G401.6 (cell line): ENCODE measurements around the gene CCDC182.
A peak's percentile ranks its signal among the peaks of the same experiment; 100 is the strongest.

Source experiments
- FAIRE-seq: peaks from 2 replicates; lab custom pipeline; 2012; peaks lifted over from hg19 to GRCh38; lab: Jason Lieb, UNC

CCDC182 gene

DNA sequence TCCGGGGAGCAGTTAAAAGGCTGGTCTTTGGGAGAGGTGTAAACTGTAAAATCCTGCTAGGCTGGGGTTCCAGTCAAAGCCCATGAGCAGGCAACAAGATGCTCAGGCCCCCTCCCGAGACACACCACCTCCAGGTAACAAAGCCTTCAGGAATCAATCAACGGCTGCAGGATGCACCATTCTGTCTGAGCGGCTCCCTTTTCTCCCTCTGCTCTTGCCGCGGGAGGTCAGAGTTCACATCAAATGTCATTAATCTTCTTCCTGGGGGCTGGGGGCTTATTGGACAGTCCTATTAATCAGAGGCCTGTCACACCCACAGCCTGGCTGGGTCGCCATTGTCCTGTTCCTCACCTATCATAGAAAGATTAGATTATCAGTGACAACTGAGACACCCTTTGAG, 11.9 kb upstream of the CCDC182 start:
- no peak for FAIRE-seq

DNA sequence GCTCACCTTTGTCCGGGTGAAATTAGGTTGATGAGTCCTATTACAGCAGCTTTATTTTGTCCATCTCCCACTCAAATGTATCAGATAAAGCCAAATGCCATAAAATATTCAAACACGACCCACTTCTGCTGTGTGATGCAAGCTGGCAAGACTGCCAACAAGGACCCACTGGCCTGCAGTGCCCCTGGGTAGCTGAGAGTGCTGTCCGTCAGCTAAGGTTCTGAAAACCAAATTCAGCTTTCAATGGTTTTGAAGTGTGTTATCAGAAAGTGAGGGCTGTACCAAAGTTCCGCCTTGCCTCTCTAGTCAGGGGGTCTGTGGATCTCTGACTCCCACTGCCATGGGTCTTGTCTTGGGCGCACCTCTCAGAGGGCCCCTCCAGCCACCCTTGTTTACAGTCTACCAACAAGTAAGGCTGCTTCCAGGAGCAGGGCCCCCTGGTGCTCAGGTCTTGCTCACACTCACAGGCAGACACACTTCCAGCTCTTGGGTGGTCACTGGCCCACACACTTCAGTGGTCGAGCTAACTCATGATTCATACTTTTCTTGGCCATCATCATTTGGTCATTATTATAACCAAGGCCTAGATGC, 10.5 kb upstream of the CCDC182 start:
- FAIRE-seq = no peak

DNA sequence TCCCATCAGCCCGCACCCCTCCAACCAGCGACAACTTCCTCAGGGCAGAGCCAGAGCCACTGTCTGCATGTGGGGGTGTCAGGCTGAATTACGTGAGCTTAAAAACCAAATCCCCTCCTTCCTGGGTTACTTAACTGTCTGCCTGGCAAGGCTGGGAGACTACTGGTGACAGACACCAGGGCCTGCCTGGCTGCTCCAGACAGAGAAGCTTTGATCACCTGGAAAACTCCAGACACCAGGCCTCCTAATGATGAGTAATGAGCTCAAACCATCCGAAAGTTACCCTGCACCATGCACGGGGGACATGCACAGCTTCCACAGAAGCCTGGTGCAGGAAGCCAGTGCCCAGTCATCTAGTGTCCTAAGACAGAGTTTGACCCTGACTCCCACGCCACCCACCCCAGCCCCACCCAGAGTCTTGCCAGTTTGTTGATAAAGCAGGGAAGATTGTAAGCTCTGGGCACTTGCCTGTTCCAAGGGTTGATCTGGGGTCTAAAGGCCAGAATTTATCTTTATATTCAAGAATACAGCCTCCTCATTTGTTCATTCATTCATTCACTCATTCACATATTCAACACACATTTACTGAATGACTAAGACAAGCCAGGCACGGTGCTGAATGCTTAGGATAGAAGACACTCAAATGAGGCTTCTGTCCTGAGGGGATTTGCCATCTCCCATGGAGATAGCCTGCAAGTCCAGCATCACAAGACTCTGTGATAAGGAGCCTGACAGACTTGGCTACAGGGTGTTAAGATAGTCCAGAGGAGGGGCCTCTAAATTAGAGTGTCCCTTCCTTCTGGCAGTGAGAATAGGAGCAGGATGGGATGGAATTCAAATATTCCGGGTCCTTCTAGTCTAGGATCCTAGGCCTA, 7.2 kb upstream of the CCDC182 start:
- no peak for FAIRE-seq

DNA sequence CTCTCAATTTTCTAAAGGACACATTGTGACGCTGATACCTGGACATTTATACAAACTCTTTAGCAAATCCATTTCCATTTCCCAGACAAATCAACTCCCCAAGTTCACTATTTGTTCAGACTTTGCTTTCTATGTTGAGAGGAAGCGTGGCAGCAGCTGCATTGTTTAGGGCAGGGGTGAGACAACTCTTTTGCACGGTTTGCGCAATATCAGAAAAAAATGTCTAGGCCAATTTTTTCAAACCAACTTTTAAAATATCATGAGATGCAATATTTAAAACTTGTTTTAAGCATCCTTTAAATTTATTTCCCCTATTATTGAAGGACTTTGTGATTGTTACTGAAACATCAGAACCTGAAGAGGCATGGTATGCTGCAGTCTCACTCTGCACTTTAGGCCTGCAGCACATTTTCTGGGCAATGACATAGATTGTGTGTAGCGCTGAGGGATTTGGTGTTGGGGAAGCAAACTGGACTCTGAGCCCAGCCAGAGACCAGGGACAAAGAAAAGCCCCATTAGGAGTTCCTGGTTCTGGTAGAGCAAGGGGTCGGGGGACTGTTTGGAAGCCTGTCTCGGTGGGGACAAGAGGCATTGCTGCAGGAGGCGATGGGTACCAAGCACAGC, 6.4 kb upstream of the CCDC182 start:
- no peak for FAIRE-seq

DNA sequence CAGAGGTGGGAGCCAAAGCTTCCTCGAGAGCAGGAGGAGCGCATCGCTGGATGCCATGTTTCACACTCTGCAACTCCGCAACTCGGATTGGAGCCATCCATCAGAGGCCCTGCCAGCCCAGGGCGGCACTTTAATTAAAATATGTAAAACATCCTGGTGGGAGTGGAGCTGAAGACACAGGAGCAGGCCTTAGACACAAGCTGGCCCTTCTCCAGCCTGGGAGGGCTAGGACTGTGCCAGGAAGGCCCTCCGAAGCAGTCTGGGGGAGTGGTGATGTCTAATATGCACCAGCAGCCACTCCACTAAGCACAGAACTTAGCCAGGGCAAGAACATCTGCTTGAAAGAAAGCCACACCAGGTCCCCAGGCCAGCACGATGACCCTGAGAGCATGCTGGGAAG, 5.8 kb upstream of the CCDC182 start:
- no peak for FAIRE-seq

DNA sequence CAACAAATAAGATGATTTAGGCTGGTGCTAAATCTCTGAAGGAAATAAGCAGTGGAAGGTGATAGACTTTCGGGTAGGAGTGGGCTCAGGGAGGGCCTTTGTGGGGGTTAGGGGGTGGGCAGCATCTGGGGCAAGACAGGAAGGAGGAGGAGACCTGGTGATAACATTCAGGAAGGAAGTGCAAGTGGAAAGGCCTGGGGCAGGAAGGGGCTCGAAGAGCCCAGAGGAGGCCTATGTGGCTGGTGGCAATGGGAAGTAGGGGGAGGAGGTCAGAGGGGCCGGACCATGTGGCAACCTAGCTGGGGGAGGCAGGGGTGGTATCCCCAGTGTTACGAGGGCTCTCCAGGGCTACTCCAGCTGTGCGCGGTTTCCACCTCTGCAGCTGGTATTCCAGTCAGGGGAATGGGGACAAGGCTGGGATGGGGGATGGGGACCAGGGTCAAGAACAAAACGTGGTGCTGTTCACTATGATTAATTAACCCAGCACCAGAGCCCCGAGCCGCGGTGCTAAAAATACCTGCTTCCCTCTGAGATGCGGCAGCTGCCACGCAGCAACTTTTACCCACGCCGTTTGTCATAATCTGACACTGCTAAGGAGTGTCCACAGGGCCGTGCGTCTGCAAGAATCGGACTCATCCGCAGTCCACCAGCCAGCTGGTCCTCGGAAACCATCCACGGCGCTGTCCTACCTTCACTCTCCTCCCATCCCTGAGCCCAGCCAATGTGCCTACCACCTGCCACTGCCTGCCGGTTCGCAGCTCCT, 5.2 kb upstream of the CCDC182 start:
- FAIRE-seq = no peak

DNA sequence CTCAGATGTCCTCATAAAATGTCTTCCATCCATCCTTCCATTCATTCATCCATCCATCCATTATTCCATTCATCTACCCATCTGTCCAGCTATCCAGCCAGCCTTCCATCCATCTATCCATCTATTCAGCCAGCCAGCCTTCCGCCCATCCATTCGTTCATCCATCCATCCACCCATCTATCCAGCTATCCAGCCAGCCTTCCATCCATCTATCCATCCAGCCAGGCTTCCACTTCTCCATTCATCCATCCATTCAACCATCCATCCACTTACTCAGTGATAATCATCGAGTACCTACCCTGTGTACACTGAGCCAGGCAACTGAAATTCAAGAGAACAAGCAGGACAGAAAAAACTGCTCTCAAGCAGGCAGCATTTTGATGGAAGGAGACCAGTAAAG, 4.6 kb upstream of the CCDC182 start:
- no peak for FAIRE-seq

DNA sequence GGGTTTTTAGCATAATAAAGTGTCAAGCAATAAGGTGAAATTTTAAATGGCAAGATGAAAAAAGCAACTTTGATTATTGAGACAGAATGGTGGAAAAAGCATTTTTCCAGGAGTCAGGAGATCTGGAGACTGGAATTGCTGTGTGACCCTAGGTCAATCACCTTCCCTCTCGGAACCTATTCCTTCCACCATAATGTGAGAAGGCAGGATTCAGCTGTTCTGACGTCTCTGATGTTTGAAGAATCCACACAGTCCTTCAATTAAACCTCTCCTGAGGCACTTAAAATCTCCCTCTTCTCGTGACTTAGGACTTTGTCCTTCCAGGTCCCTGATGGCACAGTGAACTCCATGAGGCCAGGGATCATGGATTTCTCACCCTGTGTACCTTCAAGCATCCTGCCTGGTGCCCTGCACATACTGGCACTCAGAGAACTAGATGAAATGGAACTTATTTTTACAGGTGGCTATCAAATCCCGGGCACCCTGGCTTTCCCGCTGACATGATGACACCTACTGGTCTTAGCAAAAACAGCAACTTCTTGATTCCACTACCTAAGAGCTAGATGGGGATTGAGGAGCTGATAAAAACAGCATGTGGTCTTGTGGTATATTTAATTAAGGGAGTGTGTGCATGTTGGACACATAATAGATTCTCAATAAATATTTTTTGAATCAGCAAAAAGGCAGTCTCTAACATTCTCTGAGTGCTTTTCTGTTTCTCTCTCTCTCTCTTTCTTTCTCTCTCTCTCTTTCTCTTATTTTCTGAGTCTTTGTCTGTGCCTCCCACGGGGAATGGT, 2.3 kb upstream of the CCDC182 start:
- FAIRE-seq = peak; percentile 78

DNA sequence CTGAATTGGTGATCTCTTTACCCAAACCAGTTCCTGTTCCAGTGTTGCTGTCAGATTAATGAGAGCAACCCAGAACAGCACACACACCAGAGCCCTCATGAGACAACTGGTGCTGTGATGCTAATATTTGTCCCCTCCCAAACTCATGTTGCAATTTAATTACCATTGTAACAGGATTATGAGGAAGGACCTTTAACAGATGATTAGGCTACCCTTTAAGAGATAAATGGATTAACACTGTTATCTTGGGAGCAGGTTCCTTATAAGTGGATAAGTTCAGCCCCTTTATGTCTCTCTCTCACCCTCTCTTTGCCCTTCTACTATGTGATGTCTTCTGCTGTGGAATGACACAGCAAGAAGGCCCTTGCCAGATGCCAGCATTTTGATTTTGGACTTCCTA, 1.1 kb upstream of the CCDC182 start:
- no peak for FAIRE-seq

DNA sequence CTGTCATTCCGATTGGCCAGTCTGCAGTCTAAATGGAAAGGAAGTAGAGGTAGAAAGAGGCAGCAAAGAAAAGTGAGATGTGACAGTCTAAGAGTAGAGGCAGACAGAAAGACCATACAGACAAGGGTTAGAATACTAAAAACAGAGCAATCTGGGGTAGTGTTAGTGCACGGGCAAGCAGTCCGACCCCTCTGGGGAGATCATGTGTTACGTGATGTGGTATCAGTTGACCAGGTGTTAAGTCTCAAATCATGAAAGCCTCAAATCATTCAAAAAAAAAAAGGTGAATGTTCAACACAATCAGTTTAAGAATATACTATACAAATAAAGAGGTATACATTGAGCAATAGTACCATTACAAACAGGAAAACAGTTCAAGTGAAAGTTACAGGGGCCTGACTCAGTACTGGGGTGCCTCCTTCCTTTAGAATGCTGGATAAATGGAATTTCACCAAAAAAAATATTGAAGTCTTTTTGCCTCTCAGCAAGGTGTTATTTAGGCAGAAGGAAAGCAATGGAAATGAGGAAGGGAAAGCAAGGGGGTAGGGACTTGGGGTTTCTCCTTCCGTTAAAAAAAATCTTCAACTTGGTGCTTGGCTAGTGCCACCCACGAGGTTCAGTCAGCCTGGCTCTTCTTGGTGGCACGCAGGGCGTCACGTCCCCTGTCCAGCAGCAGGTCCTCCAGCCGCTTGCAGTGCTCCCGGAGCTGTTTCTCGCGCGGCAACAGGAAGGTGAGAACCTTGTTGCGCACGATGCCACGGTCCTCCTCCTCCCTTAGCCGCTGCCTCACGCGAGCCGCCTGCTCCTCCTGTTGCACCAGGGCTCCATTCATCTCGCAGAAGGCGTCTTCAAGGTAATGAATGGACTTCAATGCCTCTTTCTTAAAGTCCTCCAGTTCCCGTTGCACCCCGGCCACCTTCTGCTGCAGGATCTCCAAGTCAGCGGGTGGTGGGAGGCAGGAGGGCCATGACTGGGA, 616 bp downstream of the CCDC182 start:
- no peak for FAIRE-seq

DNA sequence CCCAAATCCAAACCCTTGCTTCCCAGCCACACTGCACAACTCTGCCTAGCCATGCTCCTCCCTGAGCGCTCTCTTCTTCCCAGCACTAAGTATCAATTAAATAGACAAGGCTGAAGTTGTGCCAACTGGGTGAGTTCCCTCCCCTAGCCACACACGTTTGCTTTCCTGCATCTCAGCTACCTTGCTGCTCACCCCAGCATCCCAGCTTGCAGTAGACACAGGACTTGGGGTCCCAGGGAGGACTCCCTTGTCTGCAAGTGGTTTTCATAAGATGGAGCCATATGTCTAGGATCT, 4.9 kb downstream of the CCDC182 start:
- no peak for FAIRE-seq

DNA sequence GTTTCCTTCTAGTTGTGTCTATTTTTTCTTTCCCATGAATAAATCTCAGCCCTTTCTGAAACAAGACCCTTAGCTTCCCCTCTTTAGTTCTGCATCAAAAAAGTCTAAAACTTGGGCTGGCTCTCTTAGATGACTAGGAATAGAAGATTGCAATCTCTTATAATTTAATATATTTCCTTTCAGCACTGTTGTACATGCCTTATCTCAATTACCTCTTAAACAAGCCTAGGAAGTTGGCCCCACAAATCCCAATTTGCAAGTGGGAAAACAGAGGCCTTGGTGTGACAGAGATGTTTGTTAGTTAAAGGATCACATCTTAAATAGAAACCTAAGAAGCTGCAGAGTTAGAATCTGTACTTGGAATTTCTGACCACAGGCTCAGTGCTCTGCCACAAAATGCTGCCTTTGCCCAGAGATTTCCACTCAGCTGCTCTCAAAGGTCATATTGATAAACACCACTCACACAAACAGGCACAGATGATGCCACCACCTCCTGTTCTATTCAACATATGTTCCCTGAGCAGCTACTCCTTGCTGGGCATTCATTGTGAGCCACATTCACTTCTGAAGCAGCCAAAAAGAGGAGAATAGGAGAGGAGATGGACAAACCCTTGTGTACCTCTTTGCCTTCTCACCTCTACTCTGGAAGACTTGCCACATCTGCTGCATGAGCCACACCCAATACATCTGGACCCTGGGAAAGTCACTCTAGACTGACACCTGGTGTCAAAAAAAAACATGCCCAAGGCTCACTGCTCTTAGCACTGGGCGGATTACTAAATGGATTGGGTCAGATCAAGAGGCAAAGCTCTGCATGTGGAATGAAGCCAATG, 5.5 kb downstream of the CCDC182 start:
- no peak for FAIRE-seq

DNA sequence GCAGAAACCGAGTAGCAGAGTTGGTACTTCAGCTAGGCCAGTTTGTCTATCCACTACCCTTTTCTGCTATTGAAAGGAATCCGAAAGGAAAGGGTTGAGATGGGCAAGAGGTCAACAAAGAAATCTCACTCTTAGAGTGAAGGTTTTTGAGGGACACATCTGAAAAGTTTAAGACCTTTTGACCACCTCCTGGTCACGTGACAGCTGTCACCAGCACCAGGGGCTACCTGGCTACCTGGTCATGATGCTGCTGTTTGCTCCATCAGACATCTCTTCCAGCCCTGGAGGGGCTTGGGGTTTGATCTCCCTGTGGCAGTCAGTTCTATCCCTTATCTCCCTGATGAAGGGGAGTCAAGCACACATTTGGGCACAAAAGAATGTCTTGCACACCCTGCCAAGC, 7.6 kb downstream of the CCDC182 start:
- FAIRE-seq = no peak

DNA sequence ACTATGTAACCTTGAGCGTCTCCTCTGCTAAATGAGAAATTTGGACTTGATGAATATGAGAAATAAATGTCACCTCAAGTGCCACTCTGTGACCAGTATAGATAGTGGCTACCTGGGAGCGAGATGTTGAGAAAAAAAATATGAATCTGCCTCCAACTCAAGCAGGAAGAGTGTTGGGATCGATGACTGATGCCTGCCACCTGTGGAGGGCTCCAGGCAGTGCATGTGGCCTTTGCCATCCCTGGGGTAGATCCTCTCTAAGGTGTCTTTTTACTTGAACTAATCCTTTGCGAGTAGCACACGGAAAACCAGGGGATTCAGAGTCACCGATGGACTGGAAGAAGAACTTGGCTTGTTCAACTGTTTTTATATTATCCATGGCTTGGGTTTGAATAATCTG, 9.4 kb downstream of the CCDC182 start:
- no peak for FAIRE-seq

DNA sequence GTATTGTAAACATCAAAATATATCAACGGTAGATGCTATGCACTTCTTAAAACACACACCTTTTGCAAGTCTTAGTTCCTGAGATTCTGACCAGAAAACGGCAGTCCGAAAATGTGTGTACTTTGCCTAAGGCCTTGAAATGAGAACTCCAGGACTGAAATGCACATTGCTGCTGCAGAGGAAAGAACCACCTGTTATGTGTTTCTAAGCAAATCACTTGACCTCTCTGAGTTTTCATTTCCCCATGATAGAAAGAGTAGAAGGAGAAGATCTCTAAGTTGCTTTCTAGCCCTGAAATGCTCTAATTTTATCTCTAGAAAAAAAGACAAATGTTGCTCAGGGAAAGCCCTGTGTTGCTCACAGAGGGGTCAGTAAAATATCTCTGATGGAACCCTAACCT, 9.9 kb downstream of the CCDC182 start:
- no peak for FAIRE-seq

DNA sequence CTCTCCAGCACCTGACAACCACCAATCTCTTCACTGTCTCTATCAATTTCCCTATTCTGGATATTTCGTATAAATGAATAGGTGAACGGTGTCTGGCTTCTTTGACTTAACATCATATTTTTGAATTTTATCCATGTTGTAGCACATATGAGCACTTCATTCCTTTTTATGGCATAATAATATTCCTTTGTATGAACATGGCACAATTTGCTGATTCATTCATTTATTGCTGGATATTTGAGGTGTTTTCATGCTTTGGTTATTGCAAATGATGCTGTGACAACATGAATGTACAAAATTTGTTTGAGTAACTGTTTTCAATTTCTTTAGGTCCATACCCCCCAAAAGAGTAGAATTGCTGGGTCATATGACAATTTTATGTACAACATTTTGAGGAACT, 12.0 kb downstream of the CCDC182 start:
- FAIRE-seq = no peak

DNA sequence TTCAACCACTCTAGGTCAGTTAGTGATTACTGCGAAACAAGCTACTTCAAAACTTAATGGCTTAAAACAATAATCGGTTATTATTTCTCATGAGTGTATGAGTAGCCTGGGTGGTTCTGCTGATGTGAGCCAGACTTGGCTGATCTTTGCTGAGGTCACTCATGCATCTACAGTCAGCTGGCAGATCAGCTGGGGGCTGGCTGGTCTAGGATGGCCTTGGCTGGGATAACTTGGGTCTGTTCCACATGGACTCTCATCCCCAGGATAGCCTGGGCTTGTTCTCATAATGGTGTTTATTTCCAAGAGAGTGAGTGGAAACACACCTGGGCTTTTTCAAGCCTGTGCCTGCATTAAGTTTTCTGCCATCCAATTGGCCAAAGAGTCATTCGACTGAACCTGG, 13.0 kb downstream of the CCDC182 start:
- FAIRE-seq = no peak

DNA sequence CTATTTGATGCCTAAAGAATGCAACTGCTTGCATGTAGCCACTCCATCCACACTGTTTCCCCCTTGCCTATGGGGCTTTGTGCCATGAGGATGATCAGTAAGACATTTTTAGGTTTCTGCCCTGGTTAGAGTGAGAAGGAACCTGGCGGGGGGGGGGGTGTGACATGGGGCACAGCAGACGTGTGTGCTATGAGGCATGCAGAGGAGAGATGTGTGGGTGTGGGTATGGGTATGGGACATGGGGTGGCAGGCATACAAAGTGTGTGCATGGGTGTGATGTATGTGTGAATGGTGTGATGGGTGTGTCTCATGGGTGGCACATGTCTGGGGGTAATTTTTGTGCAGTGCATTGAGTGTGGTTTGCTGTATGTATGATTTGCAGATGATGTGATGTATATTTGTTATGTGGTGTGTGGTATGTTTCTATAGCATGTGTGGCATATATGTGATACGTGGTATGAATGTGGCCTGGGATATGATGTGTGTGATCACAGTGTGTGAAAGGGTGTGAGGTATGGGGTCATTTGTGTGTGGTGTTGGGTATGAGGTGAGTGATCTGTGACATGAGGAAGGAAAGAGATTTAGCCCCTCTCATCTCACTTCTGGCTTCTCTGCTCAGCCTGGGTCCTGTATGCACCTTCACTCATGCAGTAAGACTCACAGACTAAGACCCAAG, 14.9 kb downstream of the CCDC182 start:
- FAIRE-seq = no peak

DNA sequence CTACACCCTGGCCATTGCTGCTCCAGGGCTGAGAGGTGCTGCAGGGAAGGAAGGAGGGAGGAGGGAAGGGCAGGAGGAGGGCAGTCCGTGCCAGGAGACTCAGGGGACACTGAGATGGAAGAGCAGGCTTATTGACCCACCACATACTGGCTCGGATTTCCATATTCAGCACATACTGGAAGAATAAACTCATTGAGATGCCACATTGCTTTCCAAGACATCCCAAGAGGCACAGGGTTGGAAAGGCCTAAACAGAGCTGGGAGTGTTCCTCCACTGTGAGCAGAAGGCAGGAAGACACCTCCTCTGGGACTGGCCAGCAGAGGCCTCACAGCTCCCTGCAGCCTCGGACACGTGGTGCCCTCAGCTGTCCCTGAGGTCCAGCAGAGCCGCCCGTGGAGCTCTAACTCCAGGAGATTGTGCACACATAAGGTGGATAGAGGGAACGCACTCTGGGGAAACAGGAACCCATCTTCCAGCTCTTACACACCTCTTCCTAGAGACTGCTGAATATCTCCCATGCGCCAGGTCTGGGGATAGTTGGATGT, 17.4 kb downstream of the CCDC182 start:
- no peak for FAIRE-seq
